GM19238 (cell line): ENCODE data around the gene KRTAP4-4.
"Not testable (repeated sequence)": the region's sequence is repeated elsewhere in the genome, so short reads cannot be mapped to it uniquely, and the experiment has no call there.

Experiments used
- DNase-seq: peaks from one replicate; pipeline ENCODE4 v3.0.0; 2011; ENCODE audit warnings: low spot score; ENCODE audit not compliant: insufficient read length

Gene KRTAP4-4

DNA sequence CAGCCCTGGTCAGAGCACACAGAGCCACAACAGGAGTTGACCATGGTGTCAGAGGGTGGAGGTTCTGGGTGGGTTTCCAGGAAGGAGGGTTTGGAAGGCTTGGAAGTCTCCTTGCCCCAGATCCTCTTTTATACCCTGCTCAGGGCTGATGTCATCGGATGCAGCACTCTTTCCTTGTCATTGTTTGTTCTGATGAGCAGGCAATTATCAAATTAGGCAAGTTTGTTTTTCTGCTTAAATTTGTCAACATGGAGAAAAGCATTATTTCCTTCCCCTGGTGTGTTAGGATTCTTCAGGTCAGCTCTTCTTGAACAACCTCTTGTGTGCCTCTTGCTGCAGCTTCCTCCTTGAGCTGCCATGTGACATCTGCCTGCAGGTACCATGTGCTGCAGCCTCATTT is at the start of gene KRTAP4-4:
TSS of gene KRTAP4-4 (minus strand) at position 101 of the 400 bp plus-strand sequence. CDS start at position 44, 57 bp downstream.
- no peak for DNase-seq

DNA sequence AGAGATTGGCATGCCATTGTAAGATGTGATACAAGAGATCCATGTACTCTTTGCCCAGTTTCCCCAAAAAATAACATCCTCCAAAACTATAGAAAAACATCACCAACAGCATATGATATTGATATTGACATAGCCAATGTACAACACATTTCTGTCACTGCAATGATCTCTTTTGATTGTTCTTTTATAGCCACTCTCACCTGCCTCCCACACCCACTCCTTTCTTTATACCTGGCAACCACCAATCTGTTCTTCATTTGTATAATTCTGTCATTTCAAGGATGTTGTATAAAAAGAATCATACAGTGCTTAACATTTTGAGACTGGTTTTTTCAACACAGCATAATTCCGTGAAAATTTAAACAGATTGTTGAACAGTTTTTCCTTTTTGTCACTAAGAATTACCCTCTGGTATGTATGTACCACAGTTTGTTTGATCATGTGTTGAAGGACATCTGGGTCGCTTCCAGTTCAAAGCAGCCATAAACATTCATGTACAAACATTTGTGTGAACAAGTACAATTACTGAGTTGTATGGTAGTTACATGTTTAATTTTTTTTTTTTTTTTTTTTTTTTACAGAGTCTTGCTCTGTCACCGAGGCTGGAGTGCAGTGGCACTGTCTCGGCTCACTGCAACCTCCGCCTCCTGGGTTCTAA is 39.0 kb upstream of the KRTAP4-4 start:
- DNase-seq = no peak

DNA sequence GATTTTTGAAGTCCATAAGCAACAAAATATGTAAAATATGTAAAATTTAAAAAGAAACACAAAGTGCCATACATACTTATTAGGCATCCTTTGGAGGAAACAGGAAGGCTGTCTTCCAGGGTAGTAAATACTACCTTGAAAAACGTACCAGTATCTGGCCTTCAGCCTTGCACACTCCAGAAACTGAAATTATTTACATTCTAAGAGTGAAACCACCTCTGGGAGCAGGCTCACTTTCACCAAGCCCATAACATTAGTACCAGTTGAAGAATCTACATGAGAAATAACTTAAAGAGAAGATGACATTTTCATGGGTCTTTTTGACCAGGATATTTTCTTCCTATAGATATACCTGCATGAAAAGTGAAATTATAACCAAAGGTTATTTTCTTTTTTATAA is 35.5 kb upstream of the KRTAP4-4 start:
- DNase-seq = no peak

DNA sequence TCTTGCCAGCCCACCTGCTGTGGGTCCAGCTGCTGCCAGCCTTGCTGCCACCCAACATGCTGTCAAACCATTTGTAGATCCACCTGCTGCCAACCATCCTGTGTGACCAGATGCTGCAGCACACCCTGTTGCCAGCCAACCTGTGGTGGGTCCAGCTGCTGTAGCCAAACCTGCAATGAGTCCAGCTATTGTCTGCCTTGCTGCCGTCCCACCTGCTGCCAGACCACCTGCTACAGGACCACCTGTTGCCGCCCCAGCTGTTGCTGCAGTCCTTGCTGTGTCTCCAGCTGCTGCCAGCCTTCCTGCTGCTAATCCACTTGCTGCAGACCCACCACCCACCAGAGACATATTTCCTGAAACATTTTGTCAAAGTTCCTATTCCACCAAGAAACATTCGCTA is 29.8 kb upstream of the KRTAP4-4 start:
- no peak for DNase-seq

DNA sequence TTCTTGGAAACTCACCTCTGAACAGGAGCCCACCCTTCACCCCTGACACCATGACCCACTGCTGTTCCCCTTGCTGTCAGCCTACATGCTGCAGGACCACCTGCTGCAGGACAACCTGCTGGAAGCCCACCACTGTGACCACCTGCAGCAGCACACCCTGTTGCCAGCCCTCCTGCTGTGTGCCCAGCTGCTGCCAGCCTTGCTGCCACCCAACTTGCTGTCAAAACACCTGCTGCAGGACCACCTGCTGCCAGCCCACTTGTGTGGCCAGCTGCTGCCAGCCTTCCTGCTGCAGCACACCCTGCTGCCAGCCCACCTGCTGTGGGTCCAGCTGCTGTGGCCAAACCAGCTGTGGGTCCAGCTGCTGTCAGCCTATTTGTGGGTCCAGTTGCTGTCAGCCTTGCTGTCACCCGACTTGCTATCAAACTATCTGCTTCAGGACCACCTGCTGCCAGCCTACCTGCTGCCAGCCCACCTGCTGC is 29.3 kb upstream of the KRTAP4-4 start, which contains the start of gene KRTAP9-1:
TSS of gene KRTAP9-1 (plus strand) at position 51 of the 482 bp plus-strand sequence. CDS start at position 51, 0 bp downstream.
- DNase-seq = not testable (repeated sequence)

DNA sequence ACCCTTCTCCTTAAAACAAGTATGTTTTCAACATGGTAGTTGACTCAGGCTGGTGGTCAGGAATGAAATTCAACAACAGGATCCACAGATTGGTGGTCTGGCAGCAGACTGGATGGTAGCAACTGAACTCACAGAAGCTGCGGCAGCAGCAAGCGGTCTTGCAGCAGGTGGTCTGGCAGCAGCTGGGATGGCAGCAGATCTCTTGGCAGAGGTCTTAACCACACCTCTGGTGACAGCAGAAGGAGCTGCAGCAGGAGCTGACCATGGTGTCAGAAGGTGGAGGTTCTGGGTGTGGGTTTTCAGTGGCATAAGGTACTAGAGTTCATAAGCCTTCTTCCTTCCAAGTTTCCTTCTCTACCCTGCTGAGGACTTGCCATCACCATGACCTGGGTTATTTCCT is 26.3 kb upstream of the KRTAP4-4 start:
- DNase-seq = no peak

DNA sequence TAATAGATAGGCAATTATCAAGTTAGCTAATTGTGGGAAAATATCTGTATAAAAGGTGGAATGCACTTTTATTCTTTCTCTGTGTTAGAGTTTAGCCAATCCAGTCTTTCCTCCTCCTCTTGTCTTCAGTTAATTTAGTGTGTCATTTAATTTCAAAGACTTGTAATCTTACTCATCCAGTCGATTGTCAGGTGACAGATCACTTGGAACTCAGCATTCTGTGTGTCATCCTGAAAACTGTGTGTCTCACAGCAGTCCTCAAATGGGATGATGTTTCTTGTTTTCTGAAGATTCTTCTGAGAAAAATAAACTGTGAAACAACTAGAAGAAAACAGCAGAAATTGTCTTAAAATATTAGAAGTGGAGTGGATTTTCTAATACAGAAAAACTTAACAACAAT is 24.5 kb upstream of the KRTAP4-4 start:
- no peak for DNase-seq

DNA sequence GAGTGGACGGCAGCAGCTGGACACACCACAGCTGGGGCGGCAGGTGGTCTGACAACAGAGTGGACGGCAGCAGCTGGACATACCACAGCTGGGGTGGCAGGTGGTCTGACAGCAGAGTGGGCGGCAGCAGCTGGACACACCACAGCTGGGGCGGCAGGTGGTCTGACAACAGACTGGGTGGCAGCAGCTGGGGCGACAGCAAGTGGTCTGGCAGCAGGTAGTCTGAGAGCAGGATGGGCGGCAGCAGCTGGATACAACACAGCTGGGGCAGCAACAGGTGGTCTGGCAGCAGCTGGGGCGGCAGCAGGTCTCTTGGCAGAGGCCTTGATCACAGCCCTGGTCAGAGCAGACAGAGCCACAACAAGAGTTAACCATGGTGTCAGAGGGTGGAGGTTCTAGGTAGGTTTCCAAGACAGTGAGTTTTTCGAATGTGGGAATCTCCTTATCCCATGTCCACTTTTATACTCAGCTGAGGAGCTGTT is 24.0 kb upstream of the KRTAP4-4 start, which contains the start of gene KRTAP4-1:
TSS of gene KRTAP4-1 (minus strand) at position 432 of the 482 bp plus-strand sequence. CDS start at position 375, 57 bp downstream.
- DNase-seq = no peak

DNA sequence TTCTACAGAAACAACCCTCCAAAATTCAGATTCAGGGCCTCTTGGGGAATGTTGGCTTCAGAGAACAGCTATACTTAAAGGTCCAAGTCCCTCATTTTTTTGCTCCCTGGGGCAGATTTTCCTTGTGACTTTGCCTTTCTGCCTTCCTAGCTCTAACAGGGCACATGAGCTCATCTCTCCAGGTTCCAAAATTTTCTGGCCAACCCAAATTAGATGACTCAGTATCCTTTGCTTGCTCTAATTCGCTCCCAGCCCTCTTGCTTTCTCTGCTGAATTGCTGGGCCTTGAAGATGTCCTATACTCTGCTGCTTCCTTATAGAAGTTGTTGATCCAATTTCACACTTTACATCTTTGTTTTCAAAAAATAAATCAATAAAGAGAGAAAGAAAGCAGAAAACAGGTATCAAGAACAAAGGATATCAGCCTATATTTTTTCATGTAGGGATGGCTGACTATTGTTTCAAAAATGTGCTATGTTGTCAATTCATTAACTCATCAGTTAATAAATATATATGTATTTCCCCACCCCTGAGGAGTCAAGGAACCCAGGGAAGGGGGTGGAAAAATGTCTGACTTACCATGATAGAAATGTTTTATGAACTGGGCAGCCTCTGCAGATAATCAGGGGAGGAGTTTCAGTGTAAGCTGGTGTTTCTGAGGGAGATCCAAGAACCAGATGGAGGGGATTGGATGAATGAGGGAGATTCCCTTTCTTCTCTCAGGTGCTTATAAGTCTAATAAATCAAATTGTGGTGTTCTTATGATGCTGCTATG is 18.5 kb upstream of the KRTAP4-4 start:
- no peak for DNase-seq

DNA sequence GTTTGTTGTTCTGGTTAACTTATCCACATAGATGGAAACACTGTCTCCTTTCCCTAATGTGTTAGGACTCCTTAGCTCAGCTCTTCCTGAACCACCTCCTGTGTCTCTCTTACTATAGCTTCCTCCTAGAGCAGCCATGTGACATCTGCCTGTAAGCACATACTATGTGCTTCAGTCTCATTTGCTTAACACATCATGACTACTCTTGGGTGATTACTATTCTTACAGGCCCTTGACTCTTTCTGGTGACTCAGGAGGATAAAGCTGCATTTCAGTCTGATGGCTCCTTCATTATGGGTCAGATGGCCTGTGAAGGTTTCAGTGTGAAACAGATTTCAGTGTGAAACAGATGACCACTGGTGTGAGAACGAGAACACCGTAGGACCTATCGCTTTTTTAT is 17.8 kb upstream of the KRTAP4-4 start:
- DNase-seq = no peak

DNA sequence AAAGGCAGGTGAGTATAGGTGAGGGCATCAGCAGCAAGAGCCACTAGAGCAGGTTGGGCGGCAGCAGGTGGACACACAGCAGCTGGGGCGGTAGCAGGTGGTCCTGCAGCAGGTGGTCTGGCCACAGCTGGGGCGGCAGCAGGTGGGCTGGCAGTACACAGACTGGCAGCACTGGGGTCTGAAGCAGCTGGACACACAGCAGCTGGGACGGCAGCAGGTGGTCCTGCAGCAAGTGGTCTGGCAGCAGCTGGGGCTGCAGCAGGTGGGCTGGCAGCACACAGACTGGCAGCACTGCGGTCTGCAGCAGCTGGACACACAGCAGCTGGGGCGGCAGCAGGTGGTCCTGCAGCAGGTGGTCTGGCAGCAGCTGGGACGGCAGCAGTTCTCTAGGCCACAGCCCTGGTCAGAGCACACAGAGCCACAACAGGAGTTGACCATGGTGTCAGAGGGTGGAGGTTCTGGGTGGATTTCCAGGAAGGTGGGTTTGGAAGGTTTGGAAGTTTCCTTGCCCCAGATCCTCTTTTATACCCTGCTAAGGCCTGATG is 17.3 kb upstream of the KRTAP4-4 start, which contains the start of gene KRTAP4-2:
TSS of gene KRTAP4-2 (minus strand) at position 495 of the 545 bp plus-strand sequence. CDS start at position 438, 57 bp downstream.
- no peak for DNase-seq

DNA sequence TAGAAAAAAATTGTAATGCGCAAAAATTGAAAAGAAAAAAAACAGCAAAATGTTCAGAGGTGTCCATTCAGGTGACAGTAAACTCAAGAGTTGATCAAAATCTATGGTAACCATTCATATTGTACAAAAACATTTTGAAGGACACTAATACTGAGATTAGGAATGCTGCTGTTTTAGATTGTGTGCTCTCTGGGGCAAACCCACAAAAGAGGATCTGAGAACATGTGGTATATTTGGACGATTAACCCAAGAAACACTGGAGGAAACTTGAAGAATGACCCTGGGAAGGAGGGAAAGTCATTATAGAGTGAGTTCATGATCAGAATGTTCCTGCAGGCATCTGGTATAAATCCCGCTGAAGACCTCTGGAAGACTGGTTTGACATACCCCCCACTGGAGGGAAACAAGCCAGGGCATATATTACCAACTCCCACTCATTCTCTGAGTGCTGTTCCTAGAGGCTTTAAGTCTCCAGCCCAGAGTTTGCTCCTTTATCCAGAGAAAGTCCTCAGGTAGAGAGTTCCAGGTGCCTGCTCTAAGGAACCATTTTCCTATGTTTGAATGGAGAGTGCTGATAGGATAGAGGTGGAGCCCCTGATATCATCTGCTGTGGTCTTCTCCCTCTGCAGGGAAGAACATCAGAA is 16.3 kb upstream of the KRTAP4-4 start:
- DNase-seq = no peak

DNA sequence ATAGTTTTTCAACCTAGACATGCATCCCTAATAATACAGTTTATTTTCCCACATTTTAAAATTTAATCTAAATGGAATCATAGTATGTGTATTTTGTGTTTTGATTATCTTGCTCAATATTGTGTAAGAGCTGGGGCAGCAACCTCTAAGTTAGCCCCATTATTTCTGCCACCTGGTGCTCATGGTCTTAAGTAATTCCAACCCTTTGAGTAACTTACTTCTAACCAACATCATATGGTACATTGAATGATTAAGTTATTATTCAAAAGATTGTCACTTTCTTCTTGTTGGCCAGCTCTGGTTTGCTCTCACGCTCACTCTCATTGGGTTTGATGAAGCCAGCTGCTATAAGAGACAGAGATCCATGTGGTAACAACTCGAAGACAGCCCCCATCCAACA is 11.3 kb upstream of the KRTAP4-4 start:
- DNase-seq = no peak

DNA sequence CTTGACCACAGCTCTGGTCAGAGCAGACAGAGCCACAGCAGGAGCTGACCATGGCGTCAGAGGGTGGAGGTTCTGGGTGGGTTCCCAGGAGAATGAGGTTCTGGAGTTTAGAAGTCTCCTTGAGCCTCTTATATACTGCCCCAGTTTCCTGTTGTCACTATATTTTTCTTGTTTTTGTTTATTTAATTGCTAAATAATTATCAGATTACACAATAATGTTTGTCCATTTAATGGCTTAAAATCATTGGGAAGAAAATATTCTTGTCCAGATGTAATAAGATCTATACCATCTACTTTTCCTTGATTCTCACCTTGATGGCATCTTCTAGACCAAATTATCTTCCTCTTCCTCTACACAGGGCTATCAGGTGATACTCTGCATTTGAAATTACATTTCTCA is 7.6 kb upstream of the KRTAP4-4 start, which contains the start of gene KRTAP4-3:
TSS of gene KRTAP4-3 (minus strand) at position 101 of the 400 bp plus-strand sequence. CDS start at position 52, 49 bp downstream.
- DNase-seq = no peak

DNA sequence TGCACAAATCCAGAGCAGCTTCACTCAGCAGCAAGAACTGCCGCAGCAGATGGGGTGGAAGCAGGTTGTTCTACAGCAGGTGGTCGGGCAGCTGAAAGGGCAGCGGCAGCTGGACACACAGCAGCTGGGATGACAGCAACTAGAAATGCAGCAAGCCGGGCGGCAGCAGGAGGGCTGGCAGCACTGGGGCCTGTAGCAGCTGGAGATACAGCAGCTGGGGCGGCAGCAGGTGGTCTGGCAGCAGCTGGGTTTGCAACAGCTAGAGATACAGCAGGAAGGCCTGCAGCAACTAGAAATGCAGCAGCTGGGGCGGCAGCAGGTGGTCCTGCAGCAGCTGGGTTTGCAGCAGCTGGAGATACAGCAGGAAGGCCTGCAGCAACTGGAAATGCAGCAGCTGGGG is 7.0 kb upstream of the KRTAP4-4 start:
- no peak for DNase-seq

DNA sequence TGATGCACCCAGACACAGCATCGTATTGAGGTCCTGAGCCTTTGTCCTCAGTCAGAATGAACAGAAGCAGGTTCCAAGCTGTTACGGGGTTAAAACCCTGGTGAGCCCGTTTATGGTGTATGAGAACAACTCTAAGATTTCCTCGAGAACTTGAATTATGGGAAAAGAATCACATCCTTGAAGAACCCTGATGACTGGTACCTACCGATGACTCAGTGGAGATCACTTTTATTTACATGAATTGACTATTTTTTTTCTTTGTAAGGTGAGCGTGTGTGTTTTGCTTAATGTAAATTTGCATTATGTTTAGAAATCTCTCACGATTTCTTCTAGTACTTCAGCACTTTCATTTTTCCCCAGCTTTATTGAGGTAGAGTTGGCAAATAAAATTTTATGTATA is 3.3 kb upstream of the KRTAP4-4 start:
- no peak for DNase-seq

DNA sequence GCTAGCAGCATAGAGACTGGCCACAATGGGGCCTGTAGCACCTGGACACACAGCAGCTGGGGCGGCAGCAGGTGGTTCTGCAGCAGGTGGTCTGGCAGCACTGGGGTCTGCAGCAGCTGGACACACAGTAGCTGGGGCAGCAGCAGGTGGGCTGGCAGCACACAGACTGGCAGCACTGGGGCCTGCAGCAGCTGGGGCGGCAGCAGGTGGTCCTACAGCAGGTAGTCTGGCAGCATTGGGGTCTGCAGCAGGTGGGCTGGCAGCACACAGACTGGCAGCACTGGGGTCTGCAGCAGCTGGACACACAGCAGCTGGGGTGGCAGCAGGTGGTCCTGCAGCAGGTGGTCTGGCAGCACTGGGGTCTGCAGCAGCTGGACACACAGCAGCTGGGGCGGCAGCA is 358 bp downstream of the KRTAP4-4 start:
- not testable (repeated sequence) for DNase-seq

DNA sequence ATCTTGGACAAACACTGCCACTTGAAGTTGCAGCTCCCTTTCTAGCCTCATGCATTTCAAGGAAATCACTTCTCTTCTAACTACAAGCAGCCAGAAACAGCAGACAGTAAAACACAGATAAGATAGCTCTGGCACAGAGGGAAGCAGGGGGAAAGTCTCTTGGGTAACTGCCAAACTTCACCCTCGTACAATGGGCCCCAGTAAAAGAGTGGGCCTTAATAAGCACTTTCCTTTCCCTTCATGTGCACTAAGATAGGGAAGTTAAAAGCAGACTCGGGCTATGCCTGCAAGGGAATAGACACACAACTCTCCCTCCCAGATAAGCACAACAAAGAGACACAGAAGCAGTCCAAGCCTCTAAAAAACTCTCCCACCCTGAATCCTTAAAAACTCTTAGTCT is 6.7 kb downstream of the KRTAP4-4 start:
- DNase-seq = no peak

DNA sequence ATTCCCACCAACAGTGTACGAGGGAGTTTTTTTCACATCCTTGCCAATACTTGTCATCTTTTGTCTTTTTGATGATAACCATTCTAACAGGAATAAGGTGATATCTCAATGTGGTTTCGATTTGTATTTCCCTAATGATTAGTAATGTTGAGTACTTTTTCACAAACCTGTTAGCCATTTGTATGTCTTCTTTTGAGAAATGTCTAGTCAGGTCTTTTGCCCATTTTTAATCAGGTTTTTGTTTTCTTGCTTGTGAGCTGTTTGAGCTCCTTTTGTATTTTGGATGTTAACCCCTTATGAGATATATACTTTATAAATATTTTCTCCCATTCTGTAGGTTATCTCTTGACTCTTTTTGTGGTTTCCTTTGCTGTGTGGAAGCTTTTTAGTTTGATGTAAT is 9.0 kb downstream of the KRTAP4-4 start:
- DNase-seq = no peak

DNA sequence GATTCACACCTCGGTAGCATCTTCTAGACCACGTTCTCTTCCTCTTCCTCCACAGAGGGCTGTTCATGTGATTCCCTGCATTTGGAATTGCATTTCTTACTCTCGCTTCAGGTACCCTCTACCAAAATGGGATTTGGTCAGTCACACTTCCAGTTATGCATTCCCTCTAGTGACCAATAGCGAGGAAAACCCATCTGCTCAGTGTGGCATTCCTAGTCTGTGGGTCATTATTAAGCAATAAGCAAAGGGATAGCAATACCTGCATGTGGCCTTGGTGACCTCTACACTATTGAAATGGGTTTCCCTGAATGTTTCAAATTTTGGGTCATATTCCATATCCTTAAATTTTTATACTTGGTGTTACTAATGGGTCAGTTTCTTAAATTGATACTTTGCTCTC is 10.5 kb downstream of the KRTAP4-4 start:
- DNase-seq = no peak

DNA sequence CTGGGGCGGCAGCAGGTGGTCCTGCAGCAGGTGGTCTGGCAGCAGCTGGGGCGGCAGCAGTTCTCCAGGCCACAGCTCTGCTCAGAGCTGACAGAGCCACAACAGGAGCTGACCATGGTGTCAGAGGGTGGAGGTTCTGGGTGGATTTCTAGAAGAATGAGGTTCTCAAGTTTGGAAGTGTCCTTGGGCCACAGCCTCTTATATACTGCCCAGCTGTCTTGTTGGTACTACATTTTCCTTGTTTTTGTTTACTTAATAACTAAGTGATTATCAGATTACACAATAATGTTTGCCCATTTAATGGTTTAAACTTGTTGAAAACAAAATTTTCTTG is 10.9 kb downstream of the KRTAP4-4 start, which contains the start of gene KRTAP4-5:
TSS of gene KRTAP4-5 (minus strand) at position 174 of the 334 bp plus-strand sequence. CDS start at position 116, 58 bp downstream.
- no peak for DNase-seq
